GM18867 (cell line): ENCODE measurements around the gene SLC25A25.
"Not testable (repeated sequence)": the region's sequence is repeated elsewhere in the genome, so short reads cannot be mapped to it uniquely, and the experiment has no call there.

ENCODE experiments used
- ATAC-seq: cut with Tn5 transposase; IDR thresholded peaks from one replicate; pipeline ENCODE4 v1.9.1; 2021; ENCODE audit warnings: mild to moderate bottlenecking, moderate library complexity; ENCODE audit not compliant: unreplicated experiment

The SLC25A25 gene

GRCh38 chr9:128067645-128068385 lies at the start of gene SLC25A25:
Gene SLC25A25, plus strand, starts transcription at chr9:128068232. Its CDS starts 88 bp downstream, at chr9:128068320.
- peak; percentile 75 for ATAC-seq

GRCh38 chr9:128020692-128021091 lies 47.3 kb upstream of the SLC25A25 start:
- ATAC-seq: no peak

- ATAC-seq: no peak
Measured at GRCh38 chr9:128021098-128021497, 46.9 kb upstream of the SLC25A25 start.

GRCh38 chr9:128022886-128023285 lies 45.1 kb upstream of the SLC25A25 start:
- ATAC-seq: no peak

GRCh38 chr9:128023671-128024070 lies 44.4 kb upstream of the SLC25A25 start:
- not testable (repeated sequence) for ATAC-seq

- ATAC-seq: no peak
Measured at GRCh38 chr9:128024761-128025308, 43.2 kb upstream of the SLC25A25 start.

- ATAC-seq: no peak
Measured at GRCh38 chr9:128025736-128026135, 42.3 kb upstream of the SLC25A25 start.

- ATAC-seq: peak; percentile 46
Measured at GRCh38 chr9:128026255-128026772, 41.7 kb upstream of the SLC25A25 start.

GRCh38 chr9:128026773-128027541 lies 41.1 kb upstream of the SLC25A25 start:
- peak; percentile 5 for ATAC-seq

GRCh38 chr9:128027705-128028104 lies 40.3 kb upstream of the SLC25A25 start:
- ATAC-seq: no peak

GRCh38 chr9:128033609-128034008 lies 34.4 kb upstream of the SLC25A25 start:
- no peak for ATAC-seq

- peak; percentile 36 for ATAC-seq
Measured at GRCh38 chr9:128034821-128035652, 33.0 kb upstream of the SLC25A25 start.

GRCh38 chr9:128036522-128036921 lies 31.5 kb upstream of the SLC25A25 start:
- not testable (repeated sequence) for ATAC-seq

- not testable (repeated sequence) for ATAC-seq
Measured at GRCh38 chr9:128040783-128041182, 27.2 kb upstream of the SLC25A25 start.

GRCh38 chr9:128042043-128042442 lies 26.0 kb upstream of the SLC25A25 start:
- ATAC-seq: no peak

- no peak for ATAC-seq
Measured at GRCh38 chr9:128043467-128043868, 24.6 kb upstream of the SLC25A25 start.

GRCh38 chr9:128045409-128045808 lies 22.6 kb upstream of the SLC25A25 start:
- not testable (repeated sequence) for ATAC-seq

GRCh38 chr9:128045831-128046230 lies 22.2 kb upstream of the SLC25A25 start:
- no peak for ATAC-seq

GRCh38 chr9:128047231-128047630 lies 20.8 kb upstream of the SLC25A25 start:
- no peak for ATAC-seq

- ATAC-seq: no peak
Measured at GRCh38 chr9:128048663-128049062, 19.4 kb upstream of the SLC25A25 start.

- ATAC-seq: no peak
Measured at GRCh38 chr9:128049843-128050242, 18.2 kb upstream of the SLC25A25 start.
